A204.1 (cell line): ENCODE data around the gene NLRC5.

ENCODE experiments used
- FAIRE-seq: peaks from 2 replicates; lab custom pipeline; 2012; peaks lifted over from hg19 to GRCh38; lab: Jason Lieb, UNC

Gene NLRC5, protein sequence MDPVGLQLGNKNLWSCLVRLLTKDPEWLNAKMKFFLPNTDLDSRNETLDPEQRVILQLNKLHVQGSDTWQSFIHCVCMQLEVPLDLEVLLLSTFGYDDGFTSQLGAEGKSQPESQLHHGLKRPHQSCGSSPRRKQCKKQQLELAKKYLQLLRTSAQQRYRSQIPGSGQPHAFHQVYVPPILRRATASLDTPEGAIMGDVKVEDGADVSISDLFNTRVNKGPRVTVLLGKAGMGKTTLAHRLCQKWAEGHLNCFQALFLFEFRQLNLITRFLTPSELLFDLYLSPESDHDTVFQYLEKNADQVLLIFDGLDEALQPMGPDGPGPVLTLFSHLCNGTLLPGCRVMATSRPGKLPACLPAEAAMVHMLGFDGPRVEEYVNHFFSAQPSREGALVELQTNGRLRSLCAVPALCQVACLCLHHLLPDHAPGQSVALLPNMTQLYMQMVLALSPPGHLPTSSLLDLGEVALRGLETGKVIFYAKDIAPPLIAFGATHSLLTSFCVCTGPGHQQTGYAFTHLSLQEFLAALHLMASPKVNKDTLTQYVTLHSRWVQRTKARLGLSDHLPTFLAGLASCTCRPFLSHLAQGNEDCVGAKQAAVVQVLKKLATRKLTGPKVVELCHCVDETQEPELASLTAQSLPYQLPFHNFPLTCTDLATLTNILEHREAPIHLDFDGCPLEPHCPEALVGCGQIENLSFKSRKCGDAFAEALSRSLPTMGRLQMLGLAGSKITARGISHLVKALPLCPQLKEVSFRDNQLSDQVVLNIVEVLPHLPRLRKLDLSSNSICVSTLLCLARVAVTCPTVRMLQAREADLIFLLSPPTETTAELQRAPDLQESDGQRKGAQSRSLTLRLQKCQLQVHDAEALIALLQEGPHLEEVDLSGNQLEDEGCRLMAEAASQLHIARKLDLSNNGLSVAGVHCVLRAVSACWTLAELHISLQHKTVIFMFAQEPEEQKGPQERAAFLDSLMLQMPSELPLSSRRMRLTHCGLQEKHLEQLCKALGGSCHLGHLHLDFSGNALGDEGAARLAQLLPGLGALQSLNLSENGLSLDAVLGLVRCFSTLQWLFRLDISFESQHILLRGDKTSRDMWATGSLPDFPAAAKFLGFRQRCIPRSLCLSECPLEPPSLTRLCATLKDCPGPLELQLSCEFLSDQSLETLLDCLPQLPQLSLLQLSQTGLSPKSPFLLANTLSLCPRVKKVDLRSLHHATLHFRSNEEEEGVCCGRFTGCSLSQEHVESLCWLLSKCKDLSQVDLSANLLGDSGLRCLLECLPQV (N-terminal part only)

DNA sequence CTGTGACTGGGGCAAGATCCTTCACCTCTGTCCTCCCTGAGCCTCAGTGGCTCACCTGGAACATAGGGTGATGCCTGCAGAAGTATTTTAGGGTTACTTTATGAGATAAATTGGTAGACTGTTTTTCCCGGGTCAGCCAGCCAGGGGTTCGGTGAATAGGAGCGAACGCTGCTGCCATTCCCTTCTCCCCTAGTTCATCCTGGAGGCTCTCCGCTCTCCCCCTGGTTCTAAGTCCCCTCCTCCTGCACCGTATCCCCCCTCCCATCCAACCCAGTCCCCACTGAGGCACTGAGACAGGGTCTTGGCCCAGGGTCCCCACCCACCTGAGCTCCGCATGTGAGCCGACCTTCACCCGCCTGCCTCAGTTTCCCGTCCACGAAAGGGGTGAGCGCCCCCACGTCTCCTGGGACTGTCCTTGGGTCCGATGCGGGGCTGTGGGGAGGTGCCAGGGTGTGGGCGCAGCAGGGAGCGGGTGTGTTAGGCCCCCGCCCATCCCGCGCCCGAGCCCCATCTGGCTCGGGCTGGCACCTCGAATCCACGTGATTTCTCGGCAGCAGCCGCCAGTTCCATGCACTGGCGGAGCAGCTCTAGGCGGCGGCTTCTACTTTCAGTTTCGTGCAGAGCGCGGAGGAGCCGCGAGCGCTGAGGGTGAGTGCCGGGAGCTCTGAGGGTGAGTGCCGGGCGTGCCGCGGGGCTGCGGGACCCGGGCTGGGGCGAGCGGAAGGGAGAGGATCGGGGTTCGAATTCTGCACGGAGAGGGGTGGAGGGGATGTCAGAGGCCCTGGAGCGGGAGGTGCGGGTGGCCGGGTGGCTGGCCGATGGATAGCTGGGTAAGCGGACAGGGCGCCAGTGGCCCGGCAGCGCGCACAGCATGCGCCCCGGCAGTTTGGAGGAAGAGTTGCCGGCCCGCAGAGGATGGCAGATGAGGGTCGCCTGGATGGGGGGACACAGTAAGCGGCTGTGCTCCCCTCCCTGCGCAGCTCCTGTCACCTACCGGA is at the start of gene NLRC5:
Gene NLRC5, plus strand, starts transcription at position 610 of the 998 bp plus-strand sequence. CDS start 31,156 bp downstream, outside the sequence.
- no peak for FAIRE-seq

- FAIRE-seq, result no peak
Measured at GRCh38 chr16:56939801-56940200, 49.6 kb upstream of the NLRC5 start.

GRCh38 chr16:56941092-56941491 is 48.3 kb upstream of the NLRC5 start:
- no peak for FAIRE-seq

- no peak for FAIRE-seq
Measured at GRCh38 chr16:56941856-56942331, 47.5 kb upstream of the NLRC5 start.

DNA sequence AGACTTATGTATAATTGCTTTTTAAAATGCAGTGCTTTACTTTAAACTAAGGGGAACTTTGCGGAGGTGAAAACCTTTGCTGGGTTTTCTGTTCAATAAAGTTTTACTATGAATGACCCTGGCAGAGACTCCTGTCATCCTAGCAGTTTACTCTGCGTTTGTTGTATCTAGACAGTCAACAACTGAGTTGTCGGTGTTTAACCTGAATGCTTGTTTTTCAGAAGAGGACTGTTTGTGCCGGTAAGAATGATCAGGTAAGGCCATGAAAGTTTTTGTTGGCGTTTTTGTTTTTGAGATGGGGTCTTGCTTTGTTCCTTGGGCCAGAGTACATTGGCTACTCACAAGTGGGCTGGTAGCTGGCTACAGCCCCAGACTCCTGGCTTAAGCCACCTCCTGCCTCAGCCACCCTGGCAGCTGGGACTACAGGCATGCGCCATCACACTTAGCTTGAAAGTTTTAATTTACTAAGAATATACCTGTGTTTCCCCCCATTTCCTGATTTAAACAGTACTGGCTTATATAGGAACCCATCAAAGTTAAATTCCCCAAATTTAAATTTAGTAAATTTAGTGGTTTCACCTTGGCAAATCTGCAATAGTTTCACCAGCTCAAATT is 45.5 kb upstream of the NLRC5 start:
- FAIRE-seq, result no peak

DNA sequence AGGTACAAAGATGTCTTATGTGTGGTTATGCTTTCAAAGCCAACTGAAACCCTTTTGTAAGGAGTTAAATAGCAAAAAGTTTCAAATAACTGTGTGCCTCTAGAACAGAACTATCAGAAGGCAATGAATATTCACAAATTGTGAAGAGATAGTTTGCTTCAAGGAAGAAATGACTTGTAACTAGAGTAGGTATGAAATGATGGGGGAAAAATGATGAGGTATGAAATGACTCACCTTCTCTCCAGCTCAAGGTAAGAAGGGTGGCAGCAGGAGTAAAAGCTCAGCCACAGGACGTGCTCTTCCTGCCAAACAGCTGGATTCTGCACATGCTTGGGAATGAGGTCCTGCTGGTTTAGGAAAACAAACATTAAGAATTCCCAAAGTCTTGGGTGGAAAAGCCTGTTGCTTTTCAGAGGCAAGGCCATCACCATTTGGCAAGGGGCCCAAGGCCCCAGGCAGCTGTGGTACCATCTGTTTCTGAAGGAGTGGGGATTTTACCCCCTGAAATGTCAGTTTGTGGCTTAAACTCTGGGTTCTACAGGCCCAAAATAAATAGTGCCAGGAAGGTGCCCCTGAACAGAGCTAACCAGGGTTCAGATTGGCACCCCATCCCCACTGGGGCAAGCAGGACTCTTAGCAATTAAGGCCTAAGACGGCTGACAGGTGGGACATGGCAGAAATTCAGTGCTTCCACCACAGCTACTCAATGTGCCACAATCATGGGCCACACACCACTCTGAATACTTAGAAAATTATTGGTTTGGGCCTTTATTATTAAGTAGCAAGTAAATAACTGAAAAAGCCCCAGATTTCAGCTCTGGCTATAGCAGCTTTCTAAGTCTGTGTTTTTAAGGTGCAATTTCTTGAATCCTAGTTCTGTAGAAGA is 44.2 kb upstream of the NLRC5 start:
- no peak for FAIRE-seq

DNA sequence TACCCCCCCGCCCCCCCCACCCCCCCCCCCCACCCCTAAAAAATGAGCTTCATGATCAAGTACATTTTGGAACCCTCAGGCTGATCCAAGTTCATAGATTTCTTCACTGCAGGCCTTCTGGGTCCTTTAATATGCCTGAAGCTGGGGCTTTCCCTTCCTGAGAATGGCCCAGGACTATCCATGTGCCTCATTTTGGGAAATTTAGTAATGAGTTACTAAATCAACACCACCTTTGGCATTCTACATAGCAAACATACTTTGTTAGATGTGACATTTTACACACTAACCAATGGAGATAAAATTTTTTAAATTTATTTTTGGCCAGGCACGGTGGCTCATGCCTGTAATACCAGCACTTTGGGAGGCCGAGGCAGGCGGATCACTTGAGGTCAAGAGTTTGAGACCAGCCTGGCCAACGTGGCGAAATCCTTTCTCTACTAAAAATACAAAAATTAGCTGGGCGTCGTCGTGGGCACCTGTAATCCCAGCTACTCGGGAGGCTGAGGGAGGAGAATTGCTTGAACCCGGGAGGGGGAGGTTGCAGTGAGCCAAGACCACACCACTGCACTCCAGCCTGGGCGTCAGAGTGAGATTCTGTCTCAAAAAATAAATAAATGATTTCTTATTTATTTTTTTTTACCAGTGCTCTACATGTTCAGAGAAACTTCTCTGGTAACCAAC is 43.4 kb upstream of the NLRC5 start:
- no peak for FAIRE-seq

DNA sequence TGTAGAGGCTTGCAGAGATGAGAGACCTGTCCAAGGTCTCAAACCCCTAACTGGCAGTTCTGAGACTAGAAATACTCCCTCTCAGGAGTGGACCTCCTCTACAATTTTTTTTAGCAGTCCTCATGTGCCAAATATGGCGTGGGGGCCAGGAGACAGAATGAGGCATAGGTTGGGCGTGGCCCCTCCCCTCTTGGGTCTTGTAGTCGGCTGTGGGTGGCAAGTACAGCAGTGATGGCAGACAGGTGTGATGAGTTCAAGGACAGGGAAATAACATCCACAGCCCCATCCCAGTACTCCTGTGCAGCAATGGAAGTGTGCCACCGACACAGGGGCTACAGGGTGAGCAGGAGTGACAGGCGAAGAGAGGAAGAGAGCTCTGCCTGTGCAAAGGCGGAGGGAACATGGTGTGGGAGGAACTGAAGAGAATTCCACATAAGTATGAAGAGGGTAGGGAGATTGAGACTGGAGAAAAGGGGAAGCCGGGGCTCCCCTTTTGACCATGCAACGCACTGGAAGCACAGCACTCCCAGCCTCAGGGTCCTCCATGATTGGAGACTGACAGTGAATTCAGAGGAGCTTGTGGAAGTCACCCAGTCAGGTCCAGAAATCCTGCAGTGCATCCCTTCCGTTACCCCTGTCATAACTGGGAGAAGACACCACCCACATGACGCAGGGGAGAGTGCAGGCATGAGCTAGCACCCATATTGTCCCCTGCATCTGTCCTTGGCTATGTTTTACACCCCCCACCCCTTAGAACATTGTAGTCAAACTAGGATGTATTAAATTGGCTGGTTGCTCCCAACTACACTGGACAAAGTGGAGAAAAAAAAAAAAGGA is 42.4 kb upstream of the NLRC5 start:
- no peak for FAIRE-seq

GRCh38 chr16:56947604-56947995 is 41.8 kb upstream of the NLRC5 start:
- FAIRE-seq, result no peak

DNA sequence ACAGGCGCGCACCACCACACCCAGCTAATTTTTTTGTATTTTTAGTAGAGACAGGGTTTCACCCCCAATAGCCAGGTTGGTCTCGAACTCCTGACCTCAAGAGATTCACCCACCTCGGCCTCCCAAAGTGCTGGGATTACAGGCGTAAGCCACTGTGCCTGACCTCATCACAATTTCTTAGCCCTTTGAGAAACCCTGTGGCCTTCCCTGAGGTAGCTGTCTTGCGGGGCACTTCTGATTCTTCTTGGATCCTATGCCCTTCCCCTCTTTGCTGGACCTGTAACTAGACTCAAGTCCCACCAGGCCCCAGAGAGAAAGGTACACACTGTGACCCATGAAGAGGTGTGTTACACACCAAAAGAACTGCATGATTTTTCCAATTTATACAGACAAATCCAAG is 41.1 kb upstream of the NLRC5 start:
- no peak for FAIRE-seq

DNA sequence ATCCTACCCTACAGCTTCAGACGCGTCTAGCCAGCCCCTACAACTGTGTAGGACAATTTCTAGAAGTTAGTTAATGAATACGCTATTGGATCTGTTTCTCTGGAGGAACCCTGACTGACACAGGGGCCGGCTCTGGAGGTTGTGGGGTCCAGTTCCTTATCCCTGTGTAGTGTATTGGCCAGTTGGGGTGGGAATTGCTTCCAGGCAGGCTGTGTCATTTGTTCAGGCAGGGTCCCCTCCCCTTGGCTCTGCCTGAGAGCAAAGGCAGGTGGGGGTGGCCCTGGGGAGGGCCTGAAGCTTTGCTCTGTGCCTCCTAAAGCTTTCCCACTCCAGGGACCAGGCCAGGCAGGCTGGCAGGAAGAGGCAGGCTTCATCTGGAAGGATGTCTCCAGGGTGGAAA is 39.3 kb upstream of the NLRC5 start:
- no peak for FAIRE-seq

DNA sequence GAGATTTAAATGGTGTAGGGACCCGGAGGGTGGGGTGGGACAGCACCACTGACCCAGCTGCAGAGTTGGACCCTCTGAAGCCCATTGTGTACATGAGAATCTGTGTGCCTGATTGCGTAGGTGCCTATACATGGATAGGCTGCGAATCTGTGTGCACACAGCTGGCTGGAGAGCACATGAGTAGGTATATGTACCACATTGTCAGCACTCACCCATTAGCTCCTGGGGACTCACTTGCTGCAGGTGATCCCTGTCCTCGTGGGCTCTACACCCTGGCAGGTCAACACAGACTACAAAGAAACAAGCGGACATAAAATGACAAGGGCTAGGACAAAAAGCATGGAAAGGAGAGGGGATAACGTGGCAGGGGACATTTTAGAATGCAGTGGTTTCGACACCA is 38.9 kb upstream of the NLRC5 start:
- no peak for FAIRE-seq

DNA sequence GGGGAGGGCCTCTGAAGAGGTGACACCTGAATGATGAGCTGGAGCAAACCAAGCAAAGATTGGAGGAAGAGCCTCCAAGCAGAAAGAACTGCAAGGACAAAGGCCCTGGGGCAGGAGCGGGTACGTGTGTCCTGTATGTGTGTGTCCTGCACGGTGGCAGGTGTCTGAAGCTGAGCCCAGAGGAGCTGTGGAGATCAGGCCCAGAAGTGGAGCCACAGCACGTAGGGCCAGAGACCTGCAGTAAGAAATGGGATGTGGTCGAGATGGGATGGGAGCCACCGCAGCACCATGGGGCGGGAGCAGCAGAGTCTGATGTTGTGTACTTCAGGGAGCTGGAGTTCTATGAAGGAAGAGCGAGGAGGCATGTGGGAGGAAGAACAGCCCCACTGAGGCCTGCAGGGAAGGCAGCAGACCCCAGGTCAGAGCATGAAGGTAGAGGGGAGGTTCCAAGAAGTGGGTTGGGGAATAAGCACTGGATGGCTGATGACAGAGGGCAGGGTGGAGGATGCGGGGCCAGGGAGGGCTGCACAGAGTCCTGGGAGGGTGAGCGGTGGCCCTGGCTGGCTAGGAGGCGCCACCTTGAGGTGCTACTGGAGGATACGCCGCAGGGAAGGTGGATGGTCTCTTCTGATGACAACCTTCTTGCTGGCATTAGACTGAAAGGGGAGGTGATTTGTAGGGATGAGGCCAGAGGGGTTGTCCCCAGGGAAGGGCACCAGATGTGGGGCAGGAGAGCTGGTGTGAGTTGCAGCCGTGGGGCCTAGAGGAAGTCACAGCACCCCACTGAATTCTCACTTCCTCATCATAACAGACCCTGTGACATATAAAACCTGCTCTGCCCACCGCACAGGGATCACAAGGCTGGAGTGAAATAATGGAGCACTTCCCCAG is 38.2 kb upstream of the NLRC5 start:
- FAIRE-seq, result no peak

DNA sequence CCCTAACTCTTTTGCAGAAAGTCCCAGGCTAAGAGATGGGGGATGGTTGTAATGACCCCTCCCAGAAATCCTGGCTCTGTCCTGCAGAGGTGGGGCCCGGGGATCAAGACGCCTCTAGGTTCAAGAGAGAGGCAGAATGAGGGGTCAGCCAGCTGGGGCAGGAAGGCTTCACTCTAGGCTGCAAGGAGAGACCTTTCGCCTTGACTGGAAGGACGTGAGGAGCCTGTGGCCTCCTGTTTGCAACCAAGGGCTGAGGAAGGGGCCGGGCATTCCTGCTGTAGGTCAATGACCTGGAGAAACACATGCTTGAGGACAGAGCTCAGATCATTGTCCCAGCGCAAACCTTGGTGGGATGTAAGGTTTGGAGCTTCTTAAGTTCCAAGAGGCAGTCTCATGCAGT is 36.4 kb upstream of the NLRC5 start:
- no peak for FAIRE-seq

DNA sequence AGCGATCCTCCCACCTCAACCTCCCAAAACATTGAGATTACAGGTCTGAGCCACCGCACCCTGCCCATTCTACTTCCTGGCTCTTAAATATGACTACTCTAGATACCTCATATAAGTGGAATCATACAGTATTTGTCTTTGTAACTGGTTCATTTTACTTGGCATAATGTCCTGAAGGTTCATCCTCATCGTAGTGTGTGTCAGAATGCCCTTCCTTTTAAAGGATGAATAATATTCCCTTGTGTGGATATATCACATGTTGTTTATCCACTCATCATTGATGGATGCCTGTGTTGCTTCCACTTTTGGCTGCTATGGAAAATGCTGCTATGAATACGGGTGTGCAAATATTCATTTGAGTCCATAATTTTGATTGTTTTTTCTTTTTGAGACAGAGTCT is 33.3 kb upstream of the NLRC5 start:
- FAIRE-seq, result no peak

GRCh38 chr16:56956756-56957155 is 32.6 kb upstream of the NLRC5 start:
- no peak for FAIRE-seq

- no peak for FAIRE-seq
Measured at GRCh38 chr16:56960681-56961281, 28.6 kb upstream of the NLRC5 start.
